AG08395 (cell line): ENCODE measurements around the gene ARHGAP18.
"Not testable (repeated sequence)": the region's sequence is repeated elsewhere in the genome, so short reads cannot be mapped to it uniquely, and the experiment has no call there.

Experiments used
- DNase-seq: peaks from one replicate; pipeline ENCODE4 v3.0.0; 2012; ENCODE audit warnings: mixed read lengths, low spot score

Gene ARHGAP18

GRCh38 chr6:129577691-129578090, 132.3 kb downstream of the ARHGAP18 start:
- no peak for DNase-seq

- no peak for DNase-seq
Measured at GRCh38 chr6:129576456-129576855, 133.5 kb downstream of the ARHGAP18 start.

- DNase-seq: peak; percentile 58
Measured at GRCh38 chr6:129575378-129576118, 134.4 kb downstream of the ARHGAP18 start.

GRCh38 chr6:129574605-129575004, 135.4 kb downstream of the ARHGAP18 start:
- not testable (repeated sequence) for DNase-seq

GRCh38 chr6:129570929-129571328, 139.0 kb downstream of the ARHGAP18 start:
- not testable (repeated sequence) for DNase-seq

GRCh38 chr6:129568015-129568414, 142.0 kb downstream of the ARHGAP18 start:
- DNase-seq: no peak

- peak; percentile 6 for DNase-seq
Measured at GRCh38 chr6:129567374-129567773, 142.6 kb downstream of the ARHGAP18 start.

- no peak for DNase-seq
Measured at GRCh38 chr6:129565811-129566210, 144.2 kb downstream of the ARHGAP18 start.

- DNase-seq: no peak
Measured at GRCh38 chr6:129565366-129565765, 144.6 kb downstream of the ARHGAP18 start.

- DNase-seq: no peak
Measured at GRCh38 chr6:129558248-129558647, 151.7 kb downstream of the ARHGAP18 start.

- DNase-seq: no peak
Measured at GRCh38 chr6:129555206-129555832, 154.7 kb downstream of the ARHGAP18 start.

GRCh38 chr6:129552413-129552812, 157.6 kb downstream of the ARHGAP18 start:
- no peak for DNase-seq

GRCh38 chr6:129551486-129551885, 158.5 kb downstream of the ARHGAP18 start:
- no peak for DNase-seq

GRCh38 chr6:129546702-129547101, 163.3 kb downstream of the ARHGAP18 start:
- DNase-seq: no peak

- DNase-seq: no peak
Measured at GRCh38 chr6:129544892-129545612, 164.9 kb downstream of the ARHGAP18 start.

GRCh38 chr6:129543981-129544380, 166.0 kb downstream of the ARHGAP18 start:
- no peak for DNase-seq

- no peak for DNase-seq
Measured at GRCh38 chr6:129542705-129543104, 167.3 kb downstream of the ARHGAP18 start.

GRCh38 chr6:129539032-129539431, 170.9 kb downstream of the ARHGAP18 start:
- DNase-seq: no peak

GRCh38 chr6:129536271-129536670, 173.7 kb downstream of the ARHGAP18 start:
- no peak for DNase-seq

GRCh38 chr6:129534926-129535325, 175.1 kb downstream of the ARHGAP18 start:
- no peak for DNase-seq
